ENCODE data around the gene ZNF865.

The ZNF865 gene

DNA sequence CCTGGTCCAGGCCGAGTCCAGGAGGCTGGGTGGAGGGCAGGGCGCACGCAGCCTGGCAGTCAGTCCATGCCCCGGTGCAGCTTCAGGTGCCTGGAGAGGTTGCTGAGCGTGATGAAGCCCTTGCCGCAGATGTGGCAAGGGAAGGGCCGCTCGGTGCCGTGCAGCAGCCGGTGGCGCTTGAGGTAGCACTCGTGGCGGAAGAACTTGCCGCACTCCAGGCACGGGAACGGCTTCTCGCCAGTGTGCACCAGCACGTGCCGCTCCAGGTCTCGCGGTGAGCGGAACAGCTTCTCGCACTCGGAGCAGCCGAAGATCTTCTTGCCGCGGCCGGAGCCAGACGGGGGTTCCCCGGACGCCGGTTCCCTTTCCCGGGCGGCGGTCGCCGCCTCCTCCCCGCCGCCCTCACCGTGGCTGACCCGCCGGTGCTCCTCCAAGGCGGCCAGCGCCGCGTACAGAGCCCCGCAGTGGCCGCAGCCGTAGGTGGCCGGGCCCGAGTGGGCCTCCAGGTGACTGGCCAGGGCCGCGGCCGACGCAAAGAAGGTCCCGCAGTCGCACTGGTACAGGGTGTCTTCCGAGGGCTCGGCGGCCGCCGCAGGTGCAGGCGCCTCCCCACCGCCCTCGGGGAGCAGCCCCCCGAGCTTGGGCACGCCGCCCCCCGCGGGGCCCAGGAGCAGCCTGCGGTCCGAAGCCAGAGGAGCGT lies 12.9 kb upstream of the ZNF865 start:
- Histone ChIP-seq H3F3A (ENCODE audit: insufficient read depth, low read length) (no peaks in the 10 kb centered on the region), H3K27ac (ENCODE audit: low read length) (no peak overlapping the region), H3K36me3 (replicated peaks; ENCODE audit: insufficient read depth, low read length) (no peaks in the 10 kb centered on the region), H3K79me2 (ENCODE audit: low read length) (no peaks in the 10 kb centered on the region), H3K4me2 (ENCODE audit: low read depth, low read length) (no peak overlapping the region), H3K4me1 (ENCODE audit: low read length) (no peaks in the 10 kb centered on the region), H3K9ac (ENCODE audit: low read length) (no peak overlapping the region), H2AFZ (ENCODE audit: low read length) (no peak overlapping the region), H3K4me3 (ENCODE audit: low read length) (no peak overlapping the region), H3K9me2 (replicated peaks; ENCODE audit: insufficient read depth, low read length) (no peaks in the 10 kb centered on the region), H3K27me3 (replicated peaks; ENCODE audit: insufficient read depth, low read length) (peaks cover 18% of the 10 kb centered on the region), H4K20me1 (ENCODE audit: insufficient read depth, low read length) (no peaks in the 10 kb centered on the region), H3K9me3 (replicated peaks; ENCODE audit: insufficient read depth, low read length) (no peaks in the 10 kb centered on the region)
- TF ChIP-seq EZH2phosphoT487 (IDR thresholded peaks at IDR 0.05; ENCODE audit: low read length) (no peak), EZH2 (optimal IDR thresholded peaks at IDR 0.05; ENCODE audit: low read depth, low read length) (no peak)
- TF ChIP-seq, protein P1, sequence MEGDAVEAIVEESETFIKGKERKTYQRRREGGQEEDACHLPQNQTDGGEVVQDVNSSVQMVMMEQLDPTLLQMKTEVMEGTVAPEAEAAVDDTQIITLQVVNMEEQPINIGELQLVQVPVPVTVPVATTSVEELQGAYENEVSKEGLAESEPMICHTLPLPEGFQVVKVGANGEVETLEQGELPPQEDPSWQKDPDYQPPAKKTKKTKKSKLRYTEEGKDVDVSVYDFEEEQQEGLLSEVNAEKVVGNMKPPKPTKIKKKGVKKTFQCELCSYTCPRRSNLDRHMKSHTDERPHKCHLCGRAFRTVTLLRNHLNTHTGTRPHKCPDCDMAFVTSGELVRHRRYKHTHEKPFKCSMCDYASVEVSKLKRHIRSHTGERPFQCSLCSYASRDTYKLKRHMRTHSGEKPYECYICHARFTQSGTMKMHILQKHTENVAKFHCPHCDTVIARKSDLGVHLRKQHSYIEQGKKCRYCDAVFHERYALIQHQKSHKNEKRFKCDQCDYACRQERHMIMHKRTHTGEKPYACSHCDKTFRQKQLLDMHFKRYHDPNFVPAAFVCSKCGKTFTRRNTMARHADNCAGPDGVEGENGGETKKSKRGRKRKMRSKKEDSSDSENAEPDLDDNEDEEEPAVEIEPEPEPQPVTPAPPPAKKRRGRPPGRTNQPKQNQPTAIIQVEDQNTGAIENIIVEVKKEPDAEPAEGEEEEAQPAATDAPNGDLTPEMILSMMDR (IDR thresholded peaks at IDR 0.05; ENCODE audit: low read length), result no peak
- no peak for DNase-seq

DNA sequence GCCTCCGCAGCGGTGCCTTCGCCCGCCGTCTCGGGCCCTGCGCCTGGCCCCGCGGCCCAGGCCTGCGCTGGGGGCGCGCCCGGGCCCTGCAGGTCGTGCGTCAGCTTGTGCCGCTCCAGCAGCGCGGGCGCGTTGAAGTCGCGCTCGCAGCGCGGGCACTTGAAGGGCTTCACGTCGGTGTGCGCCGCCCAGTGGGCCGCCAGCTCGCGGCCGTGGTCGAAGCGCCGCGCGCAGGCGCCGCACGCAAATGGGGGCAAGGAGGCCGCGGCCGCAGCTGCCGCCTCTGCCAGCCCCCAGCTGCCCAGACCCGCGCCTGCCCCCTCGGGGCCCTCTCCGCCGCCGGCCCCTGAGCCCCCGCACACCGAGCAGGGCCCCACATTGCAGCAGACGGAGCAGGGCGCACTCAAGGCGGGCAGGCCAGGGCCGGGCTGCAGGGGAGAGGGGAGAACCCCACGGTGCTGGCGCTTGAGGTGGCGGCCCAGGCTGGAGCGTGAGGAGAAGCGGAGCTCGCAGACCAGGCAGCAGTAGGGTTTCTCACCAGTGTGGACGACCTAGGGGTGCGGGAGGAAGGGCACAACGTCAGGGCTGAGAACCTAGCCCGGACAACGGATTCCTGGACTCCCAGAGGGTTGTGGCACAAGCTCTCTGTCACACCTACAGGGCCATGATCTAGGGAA lies 12.2 kb upstream of the ZNF865 start:
- H3K9me3 ChIP-seq (replicated peaks; ENCODE audit: insufficient read depth, low read length), result no peaks in the 10 kb centered on the region
- H3K36me3 ChIP-seq (replicated peaks; ENCODE audit: insufficient read depth, low read length), result no peaks in the 10 kb centered on the region
- no peaks in the 10 kb centered on the region for H3K79me2 ChIP-seq (ENCODE audit: low read length)
- no peak overlapping the region for H3K4me3 ChIP-seq (ENCODE audit: low read length)
- no peaks in the 10 kb centered on the region for H3F3A ChIP-seq (ENCODE audit: insufficient read depth, low read length)
- no peak overlapping the region for H3K27ac ChIP-seq (ENCODE audit: low read length)
- H3K27me3 ChIP-seq (replicated peaks; ENCODE audit: insufficient read depth, low read length), result peaks cover 18% of the 10 kb centered on the region
- no peak overlapping the region for H3K4me2 ChIP-seq (ENCODE audit: low read depth, low read length)
- TF ChIP-seq EZH2phosphoT487 (IDR thresholded peaks at IDR 0.05; ENCODE audit: low read length) (no peak), EZH2 (optimal IDR thresholded peaks at IDR 0.05; ENCODE audit: low read depth, low read length) (no peak)
- TF ChIP-seq, protein P1 (IDR thresholded peaks at IDR 0.05; ENCODE audit: low read length), result no peak
- H4K20me1 ChIP-seq (ENCODE audit: insufficient read depth, low read length), result no peaks in the 10 kb centered on the region
- no peak for DNase-seq
- no peaks in the 10 kb centered on the region for H3K9me2 ChIP-seq (replicated peaks; ENCODE audit: insufficient read depth, low read length)
- H3K4me1 ChIP-seq (ENCODE audit: low read length), result no peaks in the 10 kb centered on the region
- H2AFZ ChIP-seq (ENCODE audit: low read length), result no peak overlapping the region
- H3K9ac ChIP-seq (ENCODE audit: low read length), result no peak overlapping the region

DNA sequence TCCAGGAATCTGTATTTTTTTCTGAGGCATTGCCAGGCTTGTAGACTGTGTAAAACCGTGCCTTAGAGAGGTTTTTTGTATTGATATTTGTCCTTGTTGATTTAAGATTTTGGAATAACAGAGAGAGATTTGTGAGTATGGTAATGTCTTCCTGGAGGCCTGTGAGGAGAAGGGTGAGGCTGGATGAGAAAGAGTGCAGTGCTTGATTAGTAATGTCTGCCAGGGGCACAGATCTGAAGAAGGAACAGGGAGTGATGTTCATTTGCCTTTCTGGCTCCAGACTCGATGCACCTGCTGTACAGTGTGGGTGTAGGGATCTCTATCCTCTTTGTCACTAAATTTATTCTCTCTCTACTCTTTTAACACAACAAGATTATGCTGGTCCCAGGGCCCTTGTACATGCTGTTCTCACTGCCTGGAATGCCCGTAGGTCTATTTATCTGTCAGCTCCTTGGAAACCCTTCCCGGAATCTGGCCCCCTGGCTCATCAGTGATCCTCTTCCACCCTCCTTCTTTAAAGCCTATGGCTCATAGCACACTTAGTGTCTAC lies 10.4 kb upstream of the ZNF865 start:
- Histone ChIP-seq H4K20me1 (ENCODE audit: insufficient read depth, low read length) (no peaks in the 10 kb centered on the region), H3K4me3 (ENCODE audit: low read length) (no peak overlapping the region), H3F3A (ENCODE audit: insufficient read depth, low read length) (peaks cover 8% of the 10 kb centered on the region; the same call in 1 of the 2 replicates), H3K27me3 (replicated peaks; ENCODE audit: insufficient read depth, low read length) (peaks cover 6% of the 10 kb centered on the region; the same call in 1 of the 2 replicates), H3K4me1 (ENCODE audit: low read length) (no peaks in the 10 kb centered on the region), H3K9me2 (replicated peaks; ENCODE audit: insufficient read depth, low read length) (no peaks in the 10 kb centered on the region), H3K27ac (ENCODE audit: low read length) (no peak overlapping the region), H3K9ac (ENCODE audit: low read length) (no peak overlapping the region), H2AFZ (ENCODE audit: low read length) (no peak overlapping the region), H3K4me2 (ENCODE audit: low read depth, low read length) (no peak overlapping the region), H3K79me2 (ENCODE audit: low read length) (no peaks in the 10 kb centered on the region), H3K36me3 (replicated peaks; ENCODE audit: insufficient read depth, low read length) (no peaks in the 10 kb centered on the region), H3K9me3 (replicated peaks; ENCODE audit: insufficient read depth, low read length) (no peaks in the 10 kb centered on the region)
- TF ChIP-seq EZH2phosphoT487 (IDR thresholded peaks at IDR 0.05; ENCODE audit: low read length), result no peak
- TF ChIP-seq, protein P1 (IDR thresholded peaks at IDR 0.05; ENCODE audit: low read length), result no peak
- TF ChIP-seq EZH2 (optimal IDR thresholded peaks at IDR 0.05; ENCODE audit: low read depth, low read length), result no peak
- no peak for DNase-seq
